Transverse colon (tissue), 4 donors: ENCODE measurements around the gene CDK14. TPM values are rescaled to one million over a fixed set of nuclear protein-coding genes. Genes with fewer than 3 reads are reported as not detected.

ENCODE experiments used
- DNase-seq: peaks from one replicate; pipeline ENCODE4 v3.0.0-alpha.2; 2019
- H3K27ac ChIP-seq, 4 donors: fragments of 200-600 bp; sonication (generic); 2 replicates each; pipeline ENCODE4 v1.5.1; 2016 to 2018; ENCODE audit warnings: inconsistent platforms in 4 of 4
- H3K27me3 ChIP-seq: fragments of 200-600 bp; sonication (generic); 2 replicates; pipeline ENCODE4 v1.5.1; 2017; ENCODE audit warnings: inconsistent platforms
- H3K36me3 ChIP-seq, 4 donors: fragments of 200-600 bp; sonication (generic); 2 replicates each; pipeline ENCODE4 v1.5.1; 2017 to 2019; ENCODE audit warnings: inconsistent platforms in 4 of 4
- H3K4me1 ChIP-seq, 4 donors: fragments of 200-600 bp; sonication (generic); 2 replicates each; pipeline ENCODE4 v1.5.1; 2017 to 2020; ENCODE audit warnings: inconsistent platforms in 4 of 4
- H3K4me3 ChIP-seq, 4 donors: fragments of 200-600 bp; sonication (generic); 1 replicate in 1 of 4; 2 replicates in 3 of 4; pipeline versions ENCODE4 v1.5.1 to v1.6.1; 2017 to 2019; ENCODE audit warnings: inconsistent platforms in 4 of 4
- H3K9me3 ChIP-seq, 2 donors: fragments of 200-600 bp; sonication (generic); 2 replicates each; pipeline ENCODE4 v1.5.1; 2017 to 2019; ENCODE audit warnings: inconsistent platforms in 2 of 2
- EP300 ChIP-seq: sonication (generic); formaldehyde crosslinking; IDR thresholded peaks from one replicate; pipeline ENCODE4 v1.6.1; 2017; ENCODE audit warnings: antibody characterized with exemption, low read depth
- POLR2A ChIP-seq: fragments of 450-650 bp; IDR thresholded peaks from one replicate; pipeline ENCODE4 v1.6.1; 2016; ENCODE audit warnings: antibody characterized with exemption, mild to moderate bottlenecking, moderate library complexity
- POLR2AphosphoS5 ChIP-seq, 3 donors: sonication (generic); formaldehyde crosslinking; IDR thresholded peaks; one replicate each; pipeline ENCODE4 v1.6.1; 2016; ENCODE audit warnings: antibody characterized with exemption in 3 of 3
- WGBS, 2 donors: methylation state at CpG; one replicate each; pipeline ENCODE4 v1.1.5; 2018; ENCODE audit warnings: low coverage in 1 of 2; 5-methylcytosine and 5-hydroxymethylcytosine counted together
- in situ Hi-C, 4 donors: fragments of 200-750 bp; cut with MboI; loops; one replicate each; pipeline versions ENCODE4 v1.15.0 to v1.15.1; 2017; ENCODE audit warnings: low sequenced_read_pairs in 3 of 4, low pct_ligation_motif_present in 1 of 4, low pct_unique_long_range_greater_than_20kb in 1 of 4
- intact Hi-C: fragments of 100-400 bp; cut with DNase I; formaldehyde crosslinking; loops from one replicate; pipeline ENCODE4 v1.15.1; 2023; ENCODE audit warnings: low total_unique reads
- total RNA-seq, 4 donors: library from RNA; depleted of rRNA; stranded (reverse); fragments of >200 nt; gene quantifications; one replicate each; pipeline ENCODE4 v1.1.0, GENCODE V29; 2016
- TF ChIP-seq, protein P1 (sequence below), 5 experiments: fragments of 200-600 bp in 3 of 5; fragments of 450-650 bp in 2 of 5; sonication (generic) in 3 of 5; IDR thresholded peaks; 1 replicate in 2 of 5; 2 replicates in 3 of 5; pipeline ENCODE4 v1.5.1; 2016 to 2017; ENCODE audit warnings: antibody characterized with exemption in 5 of 5, inconsistent platforms in 3 of 5, mild to moderate bottlenecking in 2 of 5, moderate library complexity in 1 of 5

Gene CDK14
- total RNA-seq, 4 donors from 2014 or later = 0.40 to 15.4 (median 4.8) TPM

DNA sequence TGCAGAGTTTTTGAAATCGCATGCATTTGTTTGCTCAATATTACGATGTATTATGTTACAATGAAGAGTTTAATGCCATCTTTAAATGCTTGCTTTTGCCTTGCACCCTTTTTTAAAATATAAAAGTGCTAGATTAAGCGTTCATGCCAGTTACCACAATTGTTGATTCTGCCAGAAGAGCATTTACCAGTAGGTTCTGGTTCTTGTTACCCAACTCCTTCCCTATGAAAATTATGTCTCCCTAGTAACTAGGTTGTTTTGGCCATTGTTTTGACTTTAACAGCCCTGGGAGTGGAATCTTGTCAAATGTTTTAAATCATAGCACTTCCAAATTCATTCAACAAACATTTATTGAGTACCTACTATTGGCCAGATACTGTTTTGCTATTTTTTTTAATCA lies 32.8 kb upstream of the CDK14 start:
- no peak for DNase-seq
- 63% methylated on average over 3 of the region's 3 CpGs for WGBS, 2 donors
- Histone ChIP-seq H3K36me3 (no peaks in the 10 kb centered on the region), H3K27me3 (no peaks in the 10 kb centered on the region), H3K9me3 (no peaks in the 10 kb centered on the region), H3K4me1 (no peaks in the 10 kb centered on the region), H3K4me3 (no peak overlapping the region), H3K27ac (no peak overlapping the region)
- intact Hi-C loops = no loop called here
- in situ Hi-C loops = no loop called here
- TF ChIP-seq EP300 (no peak), POLR2A (no peak), POLR2AphosphoS5 (IDR thresholded peaks at IDR 0.05) (no peak)
- TF ChIP-seq, protein P1, sequence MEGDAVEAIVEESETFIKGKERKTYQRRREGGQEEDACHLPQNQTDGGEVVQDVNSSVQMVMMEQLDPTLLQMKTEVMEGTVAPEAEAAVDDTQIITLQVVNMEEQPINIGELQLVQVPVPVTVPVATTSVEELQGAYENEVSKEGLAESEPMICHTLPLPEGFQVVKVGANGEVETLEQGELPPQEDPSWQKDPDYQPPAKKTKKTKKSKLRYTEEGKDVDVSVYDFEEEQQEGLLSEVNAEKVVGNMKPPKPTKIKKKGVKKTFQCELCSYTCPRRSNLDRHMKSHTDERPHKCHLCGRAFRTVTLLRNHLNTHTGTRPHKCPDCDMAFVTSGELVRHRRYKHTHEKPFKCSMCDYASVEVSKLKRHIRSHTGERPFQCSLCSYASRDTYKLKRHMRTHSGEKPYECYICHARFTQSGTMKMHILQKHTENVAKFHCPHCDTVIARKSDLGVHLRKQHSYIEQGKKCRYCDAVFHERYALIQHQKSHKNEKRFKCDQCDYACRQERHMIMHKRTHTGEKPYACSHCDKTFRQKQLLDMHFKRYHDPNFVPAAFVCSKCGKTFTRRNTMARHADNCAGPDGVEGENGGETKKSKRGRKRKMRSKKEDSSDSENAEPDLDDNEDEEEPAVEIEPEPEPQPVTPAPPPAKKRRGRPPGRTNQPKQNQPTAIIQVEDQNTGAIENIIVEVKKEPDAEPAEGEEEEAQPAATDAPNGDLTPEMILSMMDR (IDR thresholded peaks at IDR 0.05) = no peak

DNA sequence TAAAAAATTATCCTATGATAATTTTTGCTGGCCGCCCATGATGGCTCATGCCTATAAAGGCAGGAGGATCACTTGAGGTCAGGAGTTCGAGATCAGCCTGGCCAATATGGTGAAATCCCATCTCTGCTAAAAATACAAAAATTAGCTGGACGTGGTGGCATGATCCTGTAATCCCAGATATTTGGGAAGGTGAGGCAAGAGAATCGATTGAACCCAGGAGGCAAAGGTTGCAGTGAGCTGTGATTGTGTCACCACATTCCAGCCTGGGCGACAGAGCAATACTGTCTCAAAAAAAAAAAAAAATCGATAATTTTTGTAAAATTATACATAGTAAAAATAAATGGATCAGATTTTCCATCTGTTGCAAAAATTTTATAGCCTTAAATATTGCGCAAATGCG lies 31.7 kb upstream of the CDK14 start:
- H3K27ac ChIP-seq = no peak overlapping the region
- 85 to 94% methylated on average over 8 of the region's 8 CpGs for WGBS, 2 donors
- TF ChIP-seq, protein P1 (IDR thresholded peaks at IDR 0.05) = no peak
- no peak for TF ChIP-seq POLR2AphosphoS5 (IDR thresholded peaks at IDR 0.05)
- no peak for TF ChIP-seq POLR2A
- no peak for TF ChIP-seq EP300
- in situ Hi-C loops (no loop called here), intact Hi-C loops (no loop called here)
- DNase-seq = no peak
- no peaks in the 10 kb centered on the region for H3K36me3 ChIP-seq
- no peaks in the 10 kb centered on the region for H3K4me1 ChIP-seq
- H3K27me3 ChIP-seq = no peaks in the 10 kb centered on the region
- H3K4me3 ChIP-seq = no peak overlapping the region
- no peaks in the 10 kb centered on the region for H3K9me3 ChIP-seq

DNA sequence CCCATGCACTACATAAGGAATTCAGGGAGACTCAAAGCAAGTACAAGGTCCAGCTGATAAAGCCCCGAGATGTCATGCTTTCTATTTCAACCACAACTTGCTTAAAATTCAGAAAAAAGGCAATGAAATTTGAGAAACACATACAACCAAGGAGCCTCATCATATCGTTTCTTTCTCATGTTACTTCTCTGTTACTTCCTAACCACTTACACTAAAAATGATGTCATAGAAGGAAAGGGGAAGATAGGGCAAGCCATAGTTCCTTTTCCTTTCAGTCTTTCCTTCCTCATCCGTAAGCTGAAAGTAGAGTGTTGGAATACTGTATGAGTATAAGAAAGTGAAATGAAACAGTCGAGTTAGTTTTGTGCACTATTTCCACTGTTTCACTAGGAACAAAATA lies 27.9 kb upstream of the CDK14 start:
- Histone ChIP-seq H3K9me3 (no peaks in the 10 kb centered on the region), H3K27me3 (no peaks in the 10 kb centered on the region), H3K4me1 (no peaks in the 10 kb centered on the region), H3K36me3 (no peaks in the 10 kb centered on the region), H3K4me3 (no peak overlapping the region), H3K27ac (no peak overlapping the region)
- WGBS, 2 donors = 63 to 77% methylated on average over 4 of the region's 4 CpGs
- DNase-seq = no peak
- TF ChIP-seq, protein P1 (IDR thresholded peaks at IDR 0.05) = no peak
- TF ChIP-seq EP300 (no peak), POLR2A (no peak), POLR2AphosphoS5 (IDR thresholded peaks at IDR 0.05) (no peak)
- intact Hi-C loops = no loop called here
- in situ Hi-C loops = no loop called here

DNA sequence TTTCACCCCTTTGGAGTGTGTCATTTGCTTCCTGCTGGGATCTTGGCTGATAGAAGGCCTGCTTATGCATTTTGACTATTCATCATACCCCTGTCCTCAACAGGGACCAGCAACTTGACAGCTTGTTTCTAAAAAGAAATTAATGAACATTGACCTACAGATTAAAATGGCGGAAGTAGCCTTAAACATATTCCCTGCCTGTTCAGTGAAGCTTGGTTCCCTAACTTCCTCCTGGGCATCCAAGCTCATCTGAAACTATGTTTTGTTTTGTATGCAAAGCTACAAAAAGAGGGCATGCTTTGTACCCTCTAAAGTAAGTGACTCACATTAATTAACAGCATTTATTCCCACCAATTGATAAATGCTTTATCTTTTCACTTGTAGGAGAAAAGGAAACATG lies 26.8 kb upstream of the CDK14 start:
- Histone ChIP-seq H3K4me3 (no peak overlapping the region), H3K4me1 (no peaks in the 10 kb centered on the region), H3K27me3 (no peaks in the 10 kb centered on the region), H3K27ac (no peak overlapping the region), H3K9me3 (no peaks in the 10 kb centered on the region), H3K36me3 (no peaks in the 10 kb centered on the region)
- intact Hi-C loops = no loop called here
- in situ Hi-C loops = no loop called here
- WGBS, 2 donors = 82 to 86% methylated on average over 1 of the region's 1 CpG
- DNase-seq = no peak
- TF ChIP-seq EP300 = no peak
- TF ChIP-seq, protein P1 (IDR thresholded peaks at IDR 0.05) = no peak
- no peak for TF ChIP-seq POLR2AphosphoS5 (IDR thresholded peaks at IDR 0.05)
